Spleen (tissue), 11 donors: Measurements from ENCODE around the gene LPAR6. TPM values are rescaled to one million over a fixed set of nuclear protein-coding genes. Genes with fewer than 3 reads are reported as not detected.
A peak's percentile ranks its signal among the peaks of the same experiment; 100 is the strongest.

Source experiments
- DNase-seq: peaks from one replicate; pipeline ENCODE4 v3.0.0-alpha.2; 2020
- H3K27ac ChIP-seq, 8 donors: fragments of 200-600 bp; sonication (generic) in 7 of 8; 1 replicate in 4 of 8; 2 replicates in 4 of 8; pipeline versions ENCODE4 v1.5.0 to v1.8.0; 2016 to 2021; ENCODE audit warnings: inconsistent platforms in 4 of 8, mild to moderate bottlenecking in 4 of 8, moderate library complexity in 1 of 8
- H3K27me3 ChIP-seq, 7 donors: fragments of 200-600 bp; sonication (generic) in 6 of 7; replicated peaks in 1 of 7; 1 replicate in 4 of 7; 2 replicates in 3 of 7; pipeline versions ENCODE4 v1.5.0 to v1.8.0; 2016 to 2021; ENCODE audit warnings: inconsistent platforms in 3 of 7, mild to moderate bottlenecking in 1 of 7
- H3K36me3 ChIP-seq, 6 donors: fragments of 200-600 bp; sonication (generic) in 5 of 6; 1 replicate in 4 of 6; 2 replicates in 2 of 6; pipeline versions ENCODE4 v1.5.0 to v1.8.0; 2016 to 2021; ENCODE audit warnings: inconsistent platforms in 2 of 6
- H3K4me1 ChIP-seq, 6 donors: fragments of 200-600 bp; sonication (generic) in 5 of 6; 1 replicate in 3 of 6; 2 replicates in 3 of 6; pipeline versions ENCODE4 v1.5.0 to v1.8.0; 2016 to 2021; ENCODE audit warnings: inconsistent platforms in 3 of 6
- H3K4me3 ChIP-seq, 8 donors: fragments of 200-600 bp; sonication (generic) in 7 of 8; 1 replicate in 4 of 8; 2 replicates in 4 of 8; pipeline versions ENCODE4 v1.5.0 to v1.8.0; 2016 to 2021; ENCODE audit warnings: inconsistent platforms in 4 of 8, mild to moderate bottlenecking in 4 of 8, moderate library complexity in 2 of 8
- H3K9me3 ChIP-seq, 8 donors: fragments of 200-600 bp; sonication (generic) in 7 of 8; 1 replicate in 4 of 8; 2 replicates in 4 of 8; pipeline versions ENCODE4 v1.5.0 to v1.8.0; 2016 to 2021; ENCODE audit warnings: inconsistent platforms in 4 of 8
- POLR2A ChIP-seq, 3 donors: fragments of 450-650 bp; IDR thresholded peaks; one replicate each; pipeline ENCODE4 v1.5.1; 2017; ENCODE audit warnings: antibody characterized with exemption in 3 of 3, mild to moderate bottlenecking in 1 of 3
- POLR2AphosphoS5 ChIP-seq, 3 donors: sonication (generic); formaldehyde crosslinking; IDR thresholded peaks; one replicate each; pipeline ENCODE4 v1.5.1; 2017; ENCODE audit warnings: antibody characterized with exemption in 3 of 3
- WGBS, 5 donors: extraction: QIAGEN DNeasy Blood & Tissue Kit in 3 of 5; methylation state at CpG; one replicate each; pipeline versions ENCODE4 v1.1.5 to v1.1.7; 2013 to 2018; 5-methylcytosine and 5-hydroxymethylcytosine counted together
- intact Hi-C: fragments of 100-400 bp; cut with DNase I; formaldehyde crosslinking; loops from one replicate; pipeline ENCODE4 v1.15.0; 2023; ENCODE audit warnings: low total_unique reads
- polyA plus RNA-seq, 3 donors: library from polyadenylated mRNA; stranded (reverse); fragments of 200-250 nt; gene quantifications; one replicate each; pipeline ENCODE4 v1.2.1, GENCODE V29; 2013
- total RNA-seq, 7 donors: library from RNA; depleted of rRNA in 3 of 7; stranded (reverse); fragments of >200 nt in 3 of 7; fragmentation: NEBNext Ultra II Directional in 4 of 7; extraction: Animal tissue kit (Norgen Biotek cat#: 25700) in 4 of 7; gene quantifications; one replicate each; pipeline versions ENCODE4 v1.1.0 to v1.2.1, GENCODE V29; 2016 to 2021
- TF ChIP-seq, protein P1 (sequence below), 11 experiments: fragments of 200-600 bp in 7 of 11; fragments of 450-650 bp in 4 of 11; sonication (generic) in 4 of 11; IDR thresholded peaks in 8 of 11; conservative IDR thresholded peaks in 3 of 11; 1 replicate in 7 of 11; 2 replicates in 4 of 11; pipeline versions ENCODE4 v1.4.0 to v1.8.0; 2016 to 2021; ENCODE audit warnings: antibody characterized with exemption in 11 of 11, inconsistent platforms in 4 of 11, mild to moderate bottlenecking in 1 of 11
- donor health status: healthy with polysubstance abuse.
- donor health status: DM: no; HTN: no; CAD: no; lungs with moderate emphysema.
- donor health status: DM: no; HTN: no; CAD: no.
- donor health status: Bipolar disorder and iron deficiency.
- donor health status: healthy.
- donor health status: DM: no; HTN: no; CAD: no.
- donor health status: DM: yes; HTN: yes; CAD: no.

LPAR6 gene
- total and polyA plus RNA-seq, 10 donors, result 26.5 to 44.2 (median 32.9) TPM

DNA sequence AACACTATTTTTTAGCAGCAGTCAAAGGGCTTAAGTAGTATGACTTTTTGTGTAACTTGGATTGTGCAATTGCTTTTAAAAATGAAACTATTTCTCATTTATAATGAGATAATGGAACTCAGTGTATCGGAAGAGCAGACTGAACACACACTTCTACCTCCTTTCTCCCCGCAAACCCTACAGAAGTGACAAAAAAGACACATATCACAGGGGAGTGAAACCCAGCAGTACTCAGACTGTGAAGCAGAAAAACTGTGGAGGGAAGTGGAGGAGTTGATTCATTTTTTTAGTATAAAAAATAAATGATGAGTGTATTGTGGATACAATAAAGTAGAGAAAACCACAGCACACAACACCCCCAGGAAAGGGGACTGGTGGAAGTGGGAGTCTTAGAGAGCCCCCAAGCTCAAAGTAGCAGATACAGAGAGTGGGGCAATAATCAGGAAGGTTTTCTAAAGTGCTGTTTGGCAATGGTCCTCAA lies 9.7 kb downstream of the LPAR6 start:
- 13 to 41% (median 23%) methylated on average over 2 of the region's 2 CpGs for WGBS, 5 donors
- Histone ChIP-seq H3K36me3 (peaks cover 0 to 12% (median 0%) of the 10 kb centered on the region in 6 donors), H3K9me3 (no peaks in the 10 kb centered on the region), H3K4me1 (peaks cover 37 to 99% (median 67%) of the 10 kb centered on the region in 6 donors), H3K4me3 (peak overlapping the region in 1 of 8 donors; percentile 26), H3K27me3 (no peaks in the 10 kb centered on the region), H3K27ac (peak overlapping the region; percentile 58 to 83 (median 76))
- intact Hi-C loops, result loop anchor here (10.0 kb wide), 1 partner anchor 182 kb away; no protein-coding TSS in a partner anchor
- DNase-seq, result no peak
- TF ChIP-seq POLR2AphosphoS5 (IDR thresholded peaks at IDR 0.05) (peak in 1 of 3 donors; percentile 53), POLR2A (IDR thresholded peaks at IDR 0.05) (no peak)
- TF ChIP-seq, protein P1, sequence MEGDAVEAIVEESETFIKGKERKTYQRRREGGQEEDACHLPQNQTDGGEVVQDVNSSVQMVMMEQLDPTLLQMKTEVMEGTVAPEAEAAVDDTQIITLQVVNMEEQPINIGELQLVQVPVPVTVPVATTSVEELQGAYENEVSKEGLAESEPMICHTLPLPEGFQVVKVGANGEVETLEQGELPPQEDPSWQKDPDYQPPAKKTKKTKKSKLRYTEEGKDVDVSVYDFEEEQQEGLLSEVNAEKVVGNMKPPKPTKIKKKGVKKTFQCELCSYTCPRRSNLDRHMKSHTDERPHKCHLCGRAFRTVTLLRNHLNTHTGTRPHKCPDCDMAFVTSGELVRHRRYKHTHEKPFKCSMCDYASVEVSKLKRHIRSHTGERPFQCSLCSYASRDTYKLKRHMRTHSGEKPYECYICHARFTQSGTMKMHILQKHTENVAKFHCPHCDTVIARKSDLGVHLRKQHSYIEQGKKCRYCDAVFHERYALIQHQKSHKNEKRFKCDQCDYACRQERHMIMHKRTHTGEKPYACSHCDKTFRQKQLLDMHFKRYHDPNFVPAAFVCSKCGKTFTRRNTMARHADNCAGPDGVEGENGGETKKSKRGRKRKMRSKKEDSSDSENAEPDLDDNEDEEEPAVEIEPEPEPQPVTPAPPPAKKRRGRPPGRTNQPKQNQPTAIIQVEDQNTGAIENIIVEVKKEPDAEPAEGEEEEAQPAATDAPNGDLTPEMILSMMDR (IDR thresholded peaks at IDR 0.05 in 8 of 11, conservative IDR thresholded peaks at IDR 0.05 in 3 of 11), result no peak

- Histone ChIP-seq H3K27ac (peak overlapping the region in 7 of 8 donors; percentile 58 to 83 (median 81)), H3K4me1 (peaks cover 37 to 99% (median 66%) of the 10 kb centered on the region in 6 donors), H3K4me3 (no peak overlapping the region), H3K36me3 (peaks cover 0 to 12% (median 0%) of the 10 kb centered on the region in 6 donors), H3K9me3 (no peaks in the 10 kb centered on the region), H3K27me3 (no peaks in the 10 kb centered on the region)
- WGBS, 5 donors, result 46 to 52% (median 49%) methylated on average over 2 of the region's 2 CpGs
- intact Hi-C loops, result loop anchor here (10.0 kb wide), 1 partner anchor 182 kb away; no protein-coding TSS in a partner anchor
- DNase-seq, result no peak
- no peak for TF ChIP-seq POLR2AphosphoS5 (IDR thresholded peaks at IDR 0.05)
- TF ChIP-seq, protein P1 (IDR thresholded peaks at IDR 0.05 in 8 of 11, conservative IDR thresholded peaks at IDR 0.05 in 3 of 11), result no peak
These were observed 10.5 kb downstream of the LPAR6 start for GRCh38 chr13:48402325-48402932.

- Histone ChIP-seq H3K27me3 (no peaks in the 10 kb centered on the region), H3K27ac (peak overlapping the region; percentile 4 to 83 (median 76)), H3K36me3 (peaks cover 0 to 7% (median 0%) of the 10 kb centered on the region in 6 donors), H3K4me1 (peaks cover 37 to 95% (median 61%) of the 10 kb centered on the region in 6 donors), H3K9me3 (no peaks in the 10 kb centered on the region), H3K4me3 (no peak overlapping the region)
- no peak for DNase-seq
- WGBS, 5 donors, result 3 to 14% (median 7%) methylated on average over 2 of the region's 2 CpGs
- intact Hi-C loops, result loop anchor here (10.0 kb wide), 1 partner anchor 183 kb away; no protein-coding TSS in a partner anchor
- TF ChIP-seq, protein P1 (IDR thresholded peaks at IDR 0.05 in 8 of 11, conservative IDR thresholded peaks at IDR 0.05 in 3 of 11), result no peak
- no peak for TF ChIP-seq POLR2A (IDR thresholded peaks at IDR 0.05)
- TF ChIP-seq POLR2AphosphoS5 (IDR thresholded peaks at IDR 0.05), result no peak
These were observed 11.4 kb downstream of the LPAR6 start for GRCh38 chr13:48401480-48401879.

DNA sequence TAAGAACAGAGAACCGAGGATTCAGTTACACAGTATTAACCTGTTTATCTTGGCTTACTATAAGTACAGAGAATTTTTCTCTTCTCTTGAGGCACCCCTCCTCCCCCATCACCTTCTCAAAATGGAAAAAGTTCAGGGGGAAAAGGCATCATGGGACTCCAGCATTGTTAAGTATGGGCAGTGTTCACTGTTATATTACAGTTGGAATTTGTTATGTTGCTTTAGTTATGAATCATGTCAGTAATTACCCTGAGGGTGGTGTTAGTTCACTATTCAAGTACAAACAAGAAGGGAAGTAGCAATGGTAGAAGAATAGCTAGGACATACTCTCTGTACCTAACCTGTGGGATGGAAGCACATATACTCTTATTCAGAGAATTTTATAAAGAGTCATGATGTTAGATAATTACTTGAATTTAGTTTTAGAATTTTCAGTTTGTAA lies 12.0 kb downstream of the LPAR6 start:
- peaks cover 36 to 89% (median 61%) of the 10 kb centered on the region in 6 donors for H3K4me1 ChIP-seq
- no peak for DNase-seq

More for the DNA sequence above, 12.0 kb downstream of the LPAR6 start:
- intact Hi-C loops, result loop anchor here (10.0 kb wide), 1 partner anchor 184 kb away; no protein-coding TSS in a partner anchor
- Histone ChIP-seq H3K36me3 (peaks cover 0 to 7% (median 0%) of the 10 kb centered on the region in 6 donors), H3K4me3 (no peak overlapping the region), H3K27me3 (no peaks in the 10 kb centered on the region), H3K9me3 (peaks cover 0 to 3% (median 0%) of the 10 kb centered on the region in 8 donors), H3K27ac (peak overlapping the region; percentile 32 to 83 (median 76))
- 47 to 84% (median 49%) methylated on average over 1 of the region's 1 CpG for WGBS, 5 donors
- TF ChIP-seq, protein P1 (IDR thresholded peaks at IDR 0.05 in 8 of 11, conservative IDR thresholded peaks at IDR 0.05 in 3 of 11), result peak in 1 of 11 experiments; percentile 13
- TF ChIP-seq POLR2AphosphoS5 (IDR thresholded peaks at IDR 0.05), result no peak
